GM12892 (cell line): Measurements from ENCODE around the gene THOC6.
A peak's percentile ranks its signal among the peaks of the same experiment; 100 is the strongest.

ENCODE experiments used
- DNase-seq: peaks from one replicate; pipeline ENCODE4 v3.0.0; 2011; ENCODE audit not compliant: insufficient read length
- FAIRE-seq: peaks from 2 replicates; lab custom pipeline; 2011; peaks lifted over from hg19 to GRCh38; lab: Jason Lieb, UNC
- POLR2A ChIP-seq: IDR thresholded peaks from 2 replicates; pipeline ENCODE4 v1.6.1; 2011; ENCODE audit warnings: low read depth, low read length, control low read depth
- POLR2AphosphoS5 ChIP-seq: IDR thresholded peaks from 2 replicates; pipeline ENCODE4 v1.6.1; 2011; ENCODE audit warnings: low read depth, low read length, control low read depth
- TAF1 ChIP-seq: IDR thresholded peaks from 2 replicates; pipeline ENCODE4 v1.6.1; 2011; ENCODE audit warnings: low read depth, mild to moderate bottlenecking, control low read depth, low read length, borderline replicate concordance

Gene THOC6

DNA sequence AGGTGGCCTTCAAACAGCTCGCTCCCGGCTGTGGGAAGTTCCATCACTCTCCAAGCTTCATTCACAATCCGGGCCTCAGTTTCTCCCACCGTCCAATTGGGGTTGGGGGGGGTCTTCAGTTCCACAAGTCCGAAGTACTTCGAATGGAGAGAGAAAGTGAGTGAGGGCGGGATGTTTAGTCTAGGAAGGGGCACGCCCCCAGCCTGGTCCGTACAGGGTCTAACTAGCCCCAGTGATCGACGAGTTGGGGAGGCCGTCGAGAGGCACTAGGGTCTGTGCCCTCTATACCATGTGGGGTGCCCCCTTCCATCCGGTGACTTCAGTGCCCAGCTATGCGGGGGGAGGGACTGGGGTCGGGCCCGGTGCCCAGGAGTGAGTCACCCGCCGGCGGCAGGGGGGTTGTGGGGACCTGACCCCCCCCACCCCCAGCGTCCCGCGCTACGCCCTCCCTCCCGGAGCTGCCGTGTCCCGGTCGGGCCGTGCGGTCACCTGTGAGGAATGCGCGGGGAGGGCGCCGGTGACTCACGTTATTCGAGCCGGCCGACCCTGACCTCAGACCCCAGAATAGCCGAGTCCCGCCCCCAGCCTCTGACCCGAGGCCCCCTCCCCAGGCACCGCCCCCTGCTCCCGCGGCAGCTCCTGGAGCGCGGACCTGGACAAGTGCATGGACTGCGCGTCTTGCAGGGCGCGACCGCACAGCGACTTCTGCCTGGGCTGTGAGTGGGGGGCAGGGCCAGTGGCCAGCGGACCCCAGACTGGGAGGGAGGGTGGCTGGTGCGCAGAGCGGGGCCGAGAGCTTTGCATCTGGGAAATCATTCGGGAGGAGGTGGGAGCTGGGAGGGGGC is 3.0 kb upstream of the THOC6 start:
- no peak for FAIRE-seq
- no peak for DNase-seq
- TF ChIP-seq POLR2AphosphoS5 (no peak), POLR2A (no peak), TAF1 (no peak)

DNA sequence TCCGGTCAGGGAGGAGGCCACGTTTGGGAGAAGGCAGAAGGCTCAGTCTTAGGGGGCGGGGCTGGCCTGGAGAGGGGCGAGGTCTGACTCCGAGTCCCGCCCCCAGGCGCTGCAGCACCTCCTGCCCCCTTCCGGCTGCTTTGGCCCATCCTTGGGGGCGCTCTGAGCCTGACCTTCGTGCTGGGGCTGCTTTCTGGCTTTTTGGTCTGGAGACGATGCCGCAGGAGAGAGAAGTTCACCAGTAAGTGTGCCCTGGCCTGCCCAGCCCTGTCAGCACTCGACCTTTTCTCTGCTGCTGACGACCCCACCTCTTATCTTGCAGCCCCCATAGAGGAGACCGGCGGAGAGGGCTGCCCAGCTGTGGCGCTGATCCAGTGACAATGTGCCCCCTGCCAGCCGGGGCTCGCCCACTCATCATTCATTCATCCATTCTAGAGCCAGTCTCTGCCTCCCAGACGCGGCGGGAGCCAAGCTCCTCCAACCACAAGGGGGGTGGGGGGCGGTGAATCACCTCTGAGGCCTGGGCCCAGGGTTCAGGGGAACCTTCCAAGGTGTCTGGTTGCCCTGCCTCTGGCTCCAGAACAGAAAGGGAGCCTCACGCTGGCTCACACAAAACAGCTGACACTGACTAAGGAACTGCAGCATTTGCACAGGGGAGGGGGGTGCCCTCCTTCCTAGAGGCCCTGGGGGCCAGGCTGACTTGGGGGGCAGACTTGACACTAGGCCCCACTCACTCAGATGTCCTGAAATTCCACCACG is 2.2 kb upstream of the THOC6 start:
- DNase-seq (no peak), FAIRE-seq (peak; percentile 91)
- TF ChIP-seq TAF1 (no peak), POLR2A (no peak), POLR2AphosphoS5 (no peak)

DNA sequence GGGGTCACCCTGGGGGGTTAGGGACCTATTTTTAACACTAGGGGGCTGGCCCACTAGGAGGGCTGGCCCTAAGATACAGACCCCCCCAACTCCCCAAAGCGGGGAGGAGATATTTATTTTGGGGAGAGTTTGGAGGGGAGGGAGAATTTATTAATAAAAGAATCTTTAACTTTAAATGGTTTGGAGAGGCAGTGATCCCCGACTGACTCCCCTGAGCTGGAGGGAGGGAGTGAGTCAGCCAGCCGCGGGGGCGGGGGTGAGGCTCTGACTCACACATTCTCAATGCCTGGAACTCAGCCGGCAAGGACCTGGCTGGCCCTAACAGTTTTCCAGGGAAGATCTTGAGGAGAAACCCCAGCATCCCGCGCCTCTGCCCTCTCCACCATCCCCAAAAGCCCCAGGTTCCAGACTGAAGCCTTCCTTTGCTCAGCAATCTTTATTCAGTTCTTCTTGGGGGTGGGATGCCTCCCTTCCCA is 1.6 kb upstream of the THOC6 start:
- FAIRE-seq (peak; percentile 58), DNase-seq (no peak)
- TF ChIP-seq POLR2A (no peak), POLR2AphosphoS5 (no peak), TAF1 (no peak)

DNA sequence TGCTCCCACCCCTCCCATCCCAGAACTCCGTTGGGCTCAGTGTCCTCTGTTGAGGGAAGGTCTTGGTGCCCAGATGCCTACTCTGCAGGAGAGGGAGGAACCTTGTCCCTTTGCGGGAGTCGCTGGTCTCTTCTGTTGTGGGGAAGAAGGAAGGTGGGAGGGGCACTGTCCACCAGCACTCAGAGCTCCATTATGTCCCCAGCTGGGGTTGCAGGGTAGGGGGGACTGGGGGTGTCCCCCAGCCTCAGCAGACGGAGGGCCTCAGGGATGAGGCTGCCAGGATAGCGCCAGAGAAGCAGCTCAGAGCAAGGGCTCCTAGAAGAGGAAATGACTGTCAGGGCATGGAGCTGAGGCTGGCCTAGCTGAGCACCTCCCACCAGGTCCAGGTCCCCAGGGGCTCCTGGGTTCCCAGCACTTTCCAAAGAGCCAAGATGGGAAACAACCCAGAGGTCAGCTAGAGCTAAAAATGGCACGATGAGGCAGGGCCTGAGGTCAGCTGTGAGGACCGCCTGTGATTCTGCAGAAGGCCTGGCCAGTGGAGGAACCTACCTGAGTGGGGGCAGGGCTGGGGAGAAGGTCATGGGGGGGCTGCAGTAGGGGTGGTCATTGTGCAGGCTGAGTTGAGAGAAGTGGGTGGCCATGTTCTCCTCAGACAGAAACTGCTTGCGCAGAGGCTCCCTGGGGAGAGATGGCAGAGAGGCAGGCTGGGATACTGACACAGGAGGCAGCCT is 986 bp upstream of the THOC6 start:
- TF ChIP-seq POLR2A (no peak), POLR2AphosphoS5 (no peak), TAF1 (no peak)
- no peak for DNase-seq
- FAIRE-seq, result peak; percentile 56

DNA sequence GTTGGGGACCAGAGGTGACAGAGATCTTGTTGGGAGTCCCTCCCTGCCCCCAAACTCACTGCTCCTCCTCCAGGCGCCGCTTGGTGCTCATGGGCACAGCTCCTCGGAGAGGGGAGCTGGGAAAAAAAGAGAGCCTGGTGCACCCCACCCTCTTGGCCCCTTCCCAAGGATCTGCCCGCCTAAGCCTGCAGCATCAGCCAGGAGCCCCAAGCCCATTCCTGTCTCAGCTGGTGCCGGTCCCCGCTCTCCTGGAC is 493 bp upstream of the THOC6 start:
- FAIRE-seq, result no peak
- no peak for TF ChIP-seq TAF1
- TF ChIP-seq POLR2AphosphoS5, result no peak
- no peak for TF ChIP-seq POLR2A
- DNase-seq, result no peak

DNA sequence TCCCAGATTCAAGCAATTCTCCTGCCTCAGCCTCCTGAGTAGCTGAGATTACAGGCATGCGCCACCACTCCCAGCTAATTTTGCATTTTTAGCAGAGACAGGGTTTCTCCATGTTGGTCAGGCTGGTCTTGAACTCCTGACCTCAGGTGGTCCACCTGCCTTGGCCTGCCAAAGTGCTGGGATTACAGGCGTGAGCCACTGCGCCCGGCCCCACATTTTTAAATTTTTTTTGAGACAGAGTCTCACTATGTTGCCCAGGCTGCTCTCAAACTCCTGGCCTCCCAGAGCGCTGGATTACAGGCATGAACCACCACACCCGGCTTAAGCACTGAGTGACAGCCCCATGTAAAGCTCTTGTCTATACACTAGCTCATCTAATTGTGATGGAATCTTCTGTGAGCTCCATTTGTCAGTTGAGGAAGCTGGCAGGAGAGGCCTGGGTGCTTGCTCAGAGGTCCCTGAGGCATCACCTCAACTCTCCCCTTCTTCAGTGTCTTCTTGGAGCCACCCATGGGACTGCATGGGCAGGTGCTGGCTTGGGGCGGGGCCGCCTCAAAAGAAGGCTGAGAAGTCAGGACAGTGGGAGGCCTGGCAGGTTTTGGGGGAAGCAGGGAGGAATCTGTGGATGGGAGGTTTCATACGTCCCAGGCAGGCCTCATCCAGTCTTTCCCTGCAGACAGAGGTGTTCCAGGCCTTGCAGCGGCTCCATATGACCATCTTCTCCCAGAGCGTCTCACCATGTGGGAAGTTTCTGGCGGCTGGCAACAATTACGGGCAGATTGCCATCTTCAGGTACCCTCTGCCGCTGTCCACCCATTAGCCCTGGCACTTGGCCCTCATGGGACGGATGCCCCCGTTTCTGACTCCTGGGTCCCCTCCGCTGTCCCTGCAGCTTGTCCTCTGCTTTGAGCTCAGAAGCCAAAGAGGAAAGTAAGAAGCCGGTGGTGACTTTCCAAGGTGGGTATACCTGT is 1.5 kb downstream of the THOC6 start:
- DNase-seq (no peak), FAIRE-seq (no peak)
- TF ChIP-seq TAF1 (no peak), POLR2A (no peak), POLR2AphosphoS5 (no peak)

DNA sequence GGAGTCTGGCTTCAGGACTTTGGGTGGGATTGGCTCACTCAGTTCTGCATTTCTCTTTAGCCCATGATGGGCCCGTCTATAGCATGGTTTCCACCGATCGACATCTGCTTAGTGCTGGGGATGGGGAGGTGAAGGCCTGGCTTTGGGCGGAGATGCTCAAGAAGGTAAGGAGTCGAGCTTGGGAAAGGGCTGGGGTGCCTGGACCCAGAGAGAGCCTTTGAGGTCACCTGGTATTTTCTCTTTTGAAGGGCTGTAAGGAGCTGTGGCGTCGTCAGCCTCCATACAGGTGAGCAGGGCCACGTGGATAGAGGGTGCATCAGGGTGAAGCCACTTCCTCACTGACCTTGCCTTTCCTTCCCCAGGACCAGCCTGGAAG is 2.2 kb downstream of the THOC6 start:
- no peak for DNase-seq
- FAIRE-seq, result no peak
- no peak for TF ChIP-seq POLR2A
- no peak for TF ChIP-seq TAF1
- no peak for TF ChIP-seq POLR2AphosphoS5

DNA sequence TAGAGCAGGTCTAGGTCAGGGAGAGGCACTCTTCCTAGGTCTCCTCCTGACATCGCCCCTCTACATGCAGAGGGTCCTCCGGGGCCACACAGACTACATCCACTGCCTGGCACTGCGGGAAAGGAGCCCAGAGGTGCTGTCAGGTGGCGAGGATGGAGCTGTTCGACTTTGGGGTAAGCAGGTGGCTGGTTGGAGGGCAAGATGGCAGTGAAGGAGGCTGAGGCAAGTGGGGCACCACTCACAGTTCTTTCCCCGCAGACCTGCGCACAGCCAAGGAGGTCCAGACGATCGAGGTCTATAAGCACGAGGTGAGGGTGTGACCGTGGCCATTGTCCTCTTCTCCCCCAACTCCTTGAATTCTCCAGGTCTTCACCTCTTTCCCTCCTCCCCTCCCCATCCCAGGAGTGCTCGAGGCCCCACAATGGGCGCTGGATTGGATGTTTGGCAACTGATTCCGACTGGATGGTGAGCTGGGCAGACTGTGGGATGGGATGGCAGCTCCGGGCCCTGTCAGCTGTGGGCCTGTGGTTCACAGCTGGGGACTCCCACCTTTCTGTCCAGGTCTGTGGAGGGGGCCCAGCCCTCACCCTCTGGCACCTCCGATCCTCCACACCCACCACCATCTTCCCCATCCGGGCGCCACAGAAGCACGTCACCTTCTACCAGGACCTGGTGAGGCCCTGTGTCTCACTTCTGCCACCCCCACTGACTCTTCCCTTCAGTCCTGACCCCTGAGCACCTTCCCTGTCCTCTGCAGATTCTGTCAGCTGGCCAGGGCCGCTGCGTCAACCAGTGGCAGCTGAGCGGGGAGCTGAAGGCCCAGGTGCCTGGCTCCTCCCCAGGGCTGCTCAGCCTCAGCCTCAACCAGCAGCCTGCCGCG is 3.0 kb downstream of the THOC6 start:
- DNase-seq (no peak), FAIRE-seq (no peak)
- TF ChIP-seq TAF1 (no peak), POLR2AphosphoS5 (no peak)

DNA sequence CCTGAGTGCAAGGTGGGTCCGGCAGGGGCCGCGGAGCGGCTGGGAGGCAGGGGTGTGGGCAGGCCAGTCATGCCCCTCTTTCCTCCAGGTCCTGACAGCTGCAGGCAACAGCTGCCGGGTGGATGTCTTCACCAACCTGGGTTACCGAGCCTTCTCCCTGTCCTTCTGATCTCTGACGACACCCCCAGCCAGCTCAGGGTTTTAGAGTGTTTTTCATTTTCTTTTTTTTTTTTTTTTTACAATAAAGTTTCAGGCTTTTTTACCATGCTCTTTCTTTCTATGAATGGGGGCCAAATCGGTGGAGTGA is 3.6 kb downstream of the THOC6 start:
- TF ChIP-seq POLR2A (no peak), TAF1 (no peak), POLR2AphosphoS5 (no peak)
- FAIRE-seq, result no peak
- no peak for DNase-seq
